NCI-H128 (cell line): ENCODE data around the gene ZNF160.
"Not testable (repeated sequence)": the region's sequence is repeated elsewhere in the genome, so short reads cannot be mapped to it uniquely, and the experiment has no call there.

Experiments
- DNase-seq: peaks from one replicate; lab custom pipeline; 2025; ENCODE audit not compliant: unreplicated experiment; lab: John Stamatoyannopoulos, UW

Gene ZNF160

DNA sequence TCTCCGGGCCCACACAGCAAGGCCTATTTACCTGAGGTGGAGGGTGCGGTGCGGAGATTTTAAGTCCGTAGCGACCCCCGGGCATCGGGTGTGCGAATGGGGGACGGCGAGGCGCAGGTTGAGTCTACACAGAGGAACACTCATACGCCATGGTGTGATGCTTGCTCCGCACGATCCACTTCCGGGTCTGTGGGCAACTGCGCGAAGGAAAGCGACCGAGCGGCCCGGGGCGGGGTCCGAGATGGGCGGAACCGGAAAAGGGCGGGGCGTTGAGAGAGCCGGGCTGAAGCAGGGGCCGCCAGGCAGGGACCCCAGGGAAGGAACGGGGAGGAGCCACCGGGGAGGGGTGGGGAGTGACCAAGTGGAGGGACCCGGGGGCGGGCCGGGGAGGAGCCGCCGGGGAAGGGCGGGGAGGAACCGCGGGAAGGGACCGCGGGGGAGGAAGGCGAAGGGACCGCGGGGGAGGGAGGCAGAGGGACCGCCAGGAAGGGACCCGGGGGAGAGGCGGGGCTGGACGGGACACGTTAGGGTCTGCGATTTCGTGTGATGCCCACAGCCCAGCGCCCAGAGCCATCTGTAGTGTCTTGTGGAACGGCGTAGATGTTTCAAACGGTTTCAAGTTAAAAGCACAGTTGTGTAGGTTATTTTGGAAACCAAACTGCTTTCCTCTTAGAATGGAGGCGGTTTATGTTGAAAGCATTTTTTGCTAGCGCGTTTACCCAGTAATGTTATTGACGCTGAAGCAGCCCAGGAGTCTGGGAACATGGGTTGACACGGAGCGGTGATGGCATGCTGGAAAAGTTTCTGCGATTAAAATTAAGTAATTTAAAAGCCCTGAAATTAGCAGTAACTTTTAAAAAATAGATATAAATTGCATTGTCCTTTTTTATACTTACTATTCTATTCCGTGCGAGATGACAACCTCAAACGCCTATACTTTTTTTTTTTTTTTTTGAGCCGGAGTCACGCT, at the start of gene ZNF160:
Gene ZNF160 (minus strand): TSS at position 189 of the 970 bp plus-strand sequence. CDS start 17,146 bp downstream, outside the sequence.
- peak; percentile 95 for DNase-seq

DNA sequence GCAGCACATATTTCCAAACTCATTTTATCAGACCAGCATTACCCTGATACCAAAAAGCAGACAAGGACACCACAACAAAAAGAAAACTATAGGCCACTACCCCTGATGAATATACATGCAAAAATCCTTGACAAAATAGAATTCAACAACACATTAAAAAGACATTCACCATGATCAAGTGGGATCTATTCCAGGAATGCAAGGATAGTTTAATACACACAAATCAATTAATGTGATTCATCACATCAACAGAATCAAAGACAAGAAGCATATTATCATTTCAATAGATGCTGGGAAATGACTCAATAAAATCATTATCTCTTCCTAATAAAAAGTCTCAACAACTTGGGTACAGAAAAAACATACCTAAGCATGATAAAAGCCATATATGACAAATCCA, 44.4 kb upstream of the ZNF160 start:
- DNase-seq = no peak

DNA sequence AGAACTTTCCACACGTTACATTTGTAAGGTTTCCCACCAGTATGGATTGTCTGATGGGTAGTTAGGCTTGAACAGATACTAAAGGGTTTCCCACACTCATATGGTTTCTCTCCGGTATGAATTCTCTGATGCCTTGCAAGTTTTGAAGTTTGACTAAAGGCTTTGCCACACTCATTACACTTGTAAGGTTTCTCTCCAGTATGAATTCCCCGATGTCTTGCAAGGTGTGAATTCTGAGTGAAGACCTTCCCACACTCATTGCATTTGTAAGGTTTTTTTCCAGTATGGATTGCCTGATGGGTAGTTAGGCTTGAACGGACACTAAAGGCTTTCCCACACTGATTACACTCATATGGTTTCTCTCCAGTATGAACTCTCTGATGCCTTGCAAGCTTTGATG, 37.1 kb upstream of the ZNF160 start:
- DNase-seq = no peak

DNA sequence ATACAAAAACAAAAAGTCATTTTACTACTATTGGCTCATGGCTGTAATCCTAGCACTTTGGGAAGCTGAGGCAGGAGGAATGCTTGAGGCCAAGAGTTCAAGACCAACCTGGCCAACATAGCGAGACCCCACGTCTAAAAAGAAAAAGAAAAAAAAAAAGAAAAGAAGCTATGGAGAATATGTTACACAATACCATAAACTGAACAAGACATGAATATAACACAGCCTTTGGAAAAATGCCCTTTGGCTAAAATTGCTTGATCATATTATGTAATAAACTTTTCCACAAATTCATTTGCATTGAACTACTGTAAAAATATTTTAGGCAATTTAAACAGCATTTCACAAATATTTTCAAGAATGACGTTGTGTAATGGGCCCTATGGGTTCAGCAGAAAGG, 33.2 kb upstream of the ZNF160 start:
- DNase-seq = no peak

DNA sequence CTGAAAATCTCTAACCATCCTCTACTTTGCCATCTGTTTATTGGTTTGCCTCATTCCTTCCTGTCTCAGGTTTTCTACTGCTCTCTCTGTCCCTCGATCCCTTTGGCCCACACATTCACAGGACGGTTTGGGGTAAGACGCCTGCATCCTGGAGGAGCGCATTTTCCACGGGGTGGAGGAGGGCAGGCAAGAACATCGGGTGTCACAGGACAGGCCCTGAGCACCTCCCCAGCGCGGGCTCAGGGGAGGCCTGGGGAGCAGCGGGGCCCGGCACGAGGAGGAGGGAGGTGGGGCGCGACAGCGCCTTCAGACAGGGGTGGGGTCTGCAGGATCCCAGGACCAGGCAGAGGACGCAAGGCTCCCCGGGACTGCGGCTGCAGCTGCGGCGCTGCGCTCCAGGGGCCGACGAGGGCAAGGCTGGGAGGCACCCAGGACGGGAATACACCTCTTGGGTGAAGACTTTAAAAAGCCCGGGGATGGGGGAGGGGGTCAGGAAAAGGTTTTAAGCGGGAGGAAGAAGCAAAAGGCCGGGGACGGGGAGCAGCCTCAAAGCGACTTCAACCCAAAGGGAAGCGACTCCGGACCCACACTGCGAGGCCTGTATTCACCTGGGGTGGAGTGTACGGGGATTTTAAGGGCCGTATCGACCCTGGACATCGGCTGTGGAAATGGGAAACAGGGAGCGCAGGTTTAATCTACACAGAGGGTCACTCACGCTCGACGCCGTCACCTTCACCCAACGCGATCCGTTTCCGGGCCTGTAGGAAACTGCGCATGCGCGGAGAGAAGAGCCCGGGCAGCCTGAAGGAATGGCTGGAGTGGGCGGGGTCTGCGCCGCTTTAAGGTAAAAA, 29.1 kb upstream of the ZNF160 start, which contains the start of gene ZNF415:
Gene ZNF415 (minus strand): TSS at position 770 of the 851 bp plus-strand sequence. CDS start 10,234 bp downstream, outside the sequence.
- DNase-seq = peak; percentile 85

DNA sequence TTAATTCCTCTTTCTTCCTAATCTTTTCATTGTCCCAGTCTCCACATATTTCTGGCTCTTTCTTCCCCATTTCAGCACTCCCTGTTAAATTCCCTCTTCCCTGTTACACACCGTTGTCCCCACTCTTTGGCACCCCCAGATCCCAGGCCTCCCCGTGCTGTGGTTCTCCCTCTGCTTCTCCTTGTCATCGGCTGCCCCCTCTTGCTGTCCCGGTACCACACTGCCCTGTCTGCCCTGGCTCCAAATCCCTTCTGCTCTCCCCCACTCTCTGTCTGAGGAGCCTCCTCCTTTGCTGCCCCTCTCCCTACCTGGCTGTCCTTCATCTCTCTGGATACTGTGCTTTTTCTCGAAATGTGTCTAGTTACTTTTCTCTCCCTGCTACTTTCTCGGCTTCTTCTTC, 28.5 kb upstream of the ZNF160 start:
- DNase-seq = no peak

DNA sequence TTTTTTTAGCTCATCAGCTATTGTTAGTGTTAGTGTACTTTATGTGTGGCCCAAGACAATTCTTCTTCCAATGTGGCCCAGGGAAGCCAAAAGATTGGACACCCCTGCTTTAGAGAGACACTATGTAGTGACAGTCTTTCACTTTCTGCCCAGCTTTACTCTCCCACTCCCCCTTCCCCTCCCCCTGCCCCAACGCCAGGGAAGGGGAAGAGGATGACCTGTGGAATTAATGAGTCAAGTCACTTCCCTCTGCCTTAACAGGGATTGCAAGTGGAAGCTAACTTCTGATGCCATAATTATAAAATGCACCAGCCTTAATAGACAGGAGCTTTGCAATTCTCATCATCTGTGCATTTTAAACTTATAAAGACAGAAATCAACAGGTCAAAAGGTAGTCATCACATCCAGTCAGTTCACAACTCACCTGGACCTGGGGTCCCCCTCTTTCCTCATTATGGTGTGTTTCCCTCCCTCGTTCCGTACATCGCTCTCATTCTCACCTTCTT, 27.9 kb upstream of the ZNF160 start:
- no peak for DNase-seq

DNA sequence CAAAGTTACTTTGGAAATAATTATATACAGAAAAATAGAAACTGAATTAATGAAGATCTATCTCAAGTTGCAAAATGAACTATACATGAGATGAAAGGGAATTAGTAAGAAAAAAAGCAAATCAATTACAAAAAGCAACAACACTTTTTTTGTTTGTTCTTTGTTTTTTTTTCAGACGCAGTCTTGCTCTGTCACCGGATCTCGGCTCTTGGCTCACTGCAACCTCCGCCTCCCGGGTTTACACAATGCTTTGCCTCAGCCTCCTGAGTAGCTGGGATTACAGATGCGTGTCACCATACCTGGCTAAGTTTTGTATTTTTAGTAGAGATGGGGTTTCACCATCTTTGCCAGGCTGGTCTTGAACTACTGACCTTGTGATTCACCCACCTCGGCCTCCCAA, 27.3 kb upstream of the ZNF160 start:
- no peak for DNase-seq

DNA sequence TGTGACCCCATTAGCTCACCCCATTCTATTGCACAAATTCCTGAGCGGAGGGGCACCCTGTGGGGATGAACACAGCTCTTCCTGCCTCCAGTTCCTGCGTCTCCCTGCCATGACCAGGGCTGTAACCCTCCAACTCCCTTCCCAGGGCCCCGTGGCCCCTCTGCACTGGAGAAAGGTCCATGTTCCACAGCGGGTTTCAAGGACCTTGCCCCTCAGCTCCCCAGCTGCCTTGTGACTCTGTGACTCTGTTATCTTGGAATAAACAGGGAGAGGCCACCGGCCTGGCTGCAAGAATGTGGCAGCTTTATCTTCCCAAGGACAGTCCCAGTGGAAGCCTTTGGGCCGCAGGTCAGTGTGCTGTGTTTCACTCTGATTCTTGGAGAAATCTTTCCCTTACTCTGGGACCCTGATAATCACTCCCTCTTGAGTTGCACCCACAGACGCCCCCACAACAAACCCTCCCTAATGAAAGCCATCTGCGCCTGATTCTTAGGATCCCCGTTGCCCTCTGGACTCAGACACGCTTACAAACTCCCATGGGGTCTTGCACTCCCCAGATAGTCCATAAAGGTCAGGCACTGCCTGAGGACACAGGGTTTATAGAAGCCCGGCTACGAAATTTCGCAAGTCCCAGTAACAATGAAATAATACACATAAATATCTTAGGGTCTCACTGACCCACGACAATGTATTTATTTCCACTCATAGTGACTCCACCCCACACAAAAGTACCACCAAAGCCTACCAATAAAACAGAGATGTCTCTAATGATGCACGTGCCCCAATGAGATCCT, 23.7 kb upstream of the ZNF160 start:
- DNase-seq = not testable (repeated sequence)

DNA sequence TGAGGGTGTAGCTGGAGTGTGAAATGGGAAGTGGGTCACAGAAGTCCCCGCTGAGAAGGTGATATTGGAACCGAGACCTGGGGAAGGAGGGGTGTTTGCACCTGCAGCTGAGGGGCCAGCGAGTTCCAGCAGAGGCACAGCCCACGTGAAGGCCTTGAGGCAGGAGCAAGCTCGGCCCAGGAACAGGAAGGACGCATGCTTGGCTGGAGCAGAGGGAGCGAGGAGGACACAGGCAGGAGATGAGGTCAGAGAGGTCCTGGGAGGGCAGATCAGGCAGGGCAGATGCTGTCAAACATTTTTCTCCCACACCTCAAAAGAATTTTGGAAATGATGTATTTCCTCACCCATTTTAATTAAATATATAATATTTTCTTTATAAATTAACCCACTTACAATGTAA, 20.2 kb upstream of the ZNF160 start:
- DNase-seq = no peak

DNA sequence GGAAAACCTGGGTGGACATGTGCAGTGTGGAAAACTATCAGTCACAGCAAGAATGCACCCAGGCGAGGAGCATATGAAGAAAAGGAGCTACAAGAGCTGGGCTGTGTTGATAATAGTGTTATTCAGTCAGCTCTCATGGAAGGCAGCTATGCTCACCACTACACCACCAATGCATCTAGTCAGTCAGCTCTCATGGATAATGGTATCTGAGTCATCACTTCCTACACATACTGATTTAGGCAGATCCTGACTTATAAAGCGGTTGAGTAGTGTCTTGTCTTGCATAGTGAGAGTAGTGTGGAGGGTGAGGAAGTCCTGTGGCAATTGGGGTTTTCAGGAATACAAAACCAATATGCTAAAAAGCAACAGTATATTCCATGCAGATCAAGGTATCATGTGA, 9.1 kb upstream of the ZNF160 start:
- no peak for DNase-seq

DNA sequence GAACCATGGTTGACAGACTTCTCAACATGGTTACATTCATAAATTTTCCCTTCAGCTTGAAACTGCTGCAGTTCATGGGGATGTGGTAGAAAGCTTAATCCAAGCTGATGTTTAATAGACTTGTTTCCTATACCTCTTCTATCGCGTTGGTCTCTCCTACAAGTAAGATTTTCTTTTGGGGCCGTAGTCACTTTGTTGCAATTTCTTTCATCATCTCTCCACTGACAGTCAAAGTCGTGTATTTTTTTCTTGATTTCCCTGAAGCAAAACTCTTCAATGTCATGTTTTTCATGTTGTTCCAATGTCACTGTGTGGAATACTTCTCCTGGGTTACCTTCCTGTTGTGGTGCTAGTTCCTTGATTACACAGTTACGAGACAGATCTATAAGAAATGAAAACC, 6.3 kb upstream of the ZNF160 start:
- DNase-seq = no peak

DNA sequence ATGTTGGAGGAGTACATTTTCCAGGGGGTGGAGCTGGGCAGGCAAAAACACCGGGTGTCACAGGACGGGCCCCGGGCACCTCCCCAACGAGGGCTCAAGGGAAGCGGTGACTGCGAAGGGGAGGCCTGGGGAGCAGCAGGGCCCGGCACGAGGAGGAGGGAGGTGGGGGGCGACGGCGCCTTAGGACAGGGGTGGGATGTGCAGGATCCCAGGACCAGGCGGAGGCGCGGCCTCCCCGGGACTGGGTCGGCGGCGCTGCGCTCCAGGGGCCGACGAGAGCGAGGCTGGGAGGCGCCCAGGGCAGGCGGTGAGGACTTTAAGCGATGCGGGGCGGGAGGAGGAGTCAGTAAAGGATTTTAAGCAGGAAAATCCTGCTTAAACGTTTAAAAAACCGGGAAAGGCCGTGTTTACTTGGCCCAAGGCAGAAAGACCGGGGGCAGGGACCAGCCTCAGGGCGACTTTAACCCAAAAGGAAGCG, 427 bp downstream of the ZNF160 start:
- no peak for DNase-seq

DNA sequence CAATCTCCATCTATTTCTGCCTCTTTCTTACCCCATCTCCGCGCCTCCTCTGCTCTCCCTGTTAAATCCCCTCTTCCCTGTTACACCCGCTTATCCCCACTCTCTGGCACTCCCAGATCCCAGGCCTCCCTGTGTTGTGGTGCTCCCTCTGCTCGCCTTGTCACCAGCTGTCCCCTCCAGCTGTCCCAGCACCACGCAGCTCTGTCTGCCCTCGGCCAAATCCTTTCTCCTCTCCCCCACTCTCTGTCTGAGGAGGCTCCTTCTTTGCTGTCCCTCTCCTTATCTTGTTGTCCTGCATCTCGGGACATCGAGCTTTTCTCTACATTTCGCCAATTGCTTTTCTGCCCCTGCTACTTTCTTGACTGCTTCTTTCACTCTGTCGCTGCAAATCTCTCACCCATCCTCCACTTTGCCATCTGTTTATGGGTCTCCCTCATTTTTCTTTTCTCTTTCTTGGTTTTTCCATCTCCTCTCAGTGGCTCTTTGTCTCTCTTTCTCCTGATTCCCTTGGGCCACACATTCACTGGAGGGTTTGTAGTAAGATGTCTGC, 941 bp downstream of the ZNF160 start:
- no peak for DNase-seq

DNA sequence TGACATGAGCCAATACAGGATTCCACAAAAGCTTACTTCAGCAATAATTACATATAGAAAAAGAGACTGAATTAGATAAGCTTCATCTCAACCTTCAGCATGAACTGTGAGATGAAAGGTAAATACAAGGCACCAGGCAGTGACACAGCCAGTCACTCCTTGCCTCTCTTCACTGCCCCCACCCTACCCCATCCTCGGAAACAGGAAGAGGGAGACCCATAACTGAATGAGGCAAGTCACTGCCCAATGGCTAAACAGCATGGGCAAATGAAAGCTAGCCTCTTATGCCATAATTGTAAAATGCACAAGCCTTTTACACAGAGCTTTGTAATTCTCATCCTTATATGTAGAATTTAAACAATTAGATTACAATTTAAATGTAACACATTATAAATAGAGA, 1.7 kb downstream of the ZNF160 start:
- DNase-seq = no peak

DNA sequence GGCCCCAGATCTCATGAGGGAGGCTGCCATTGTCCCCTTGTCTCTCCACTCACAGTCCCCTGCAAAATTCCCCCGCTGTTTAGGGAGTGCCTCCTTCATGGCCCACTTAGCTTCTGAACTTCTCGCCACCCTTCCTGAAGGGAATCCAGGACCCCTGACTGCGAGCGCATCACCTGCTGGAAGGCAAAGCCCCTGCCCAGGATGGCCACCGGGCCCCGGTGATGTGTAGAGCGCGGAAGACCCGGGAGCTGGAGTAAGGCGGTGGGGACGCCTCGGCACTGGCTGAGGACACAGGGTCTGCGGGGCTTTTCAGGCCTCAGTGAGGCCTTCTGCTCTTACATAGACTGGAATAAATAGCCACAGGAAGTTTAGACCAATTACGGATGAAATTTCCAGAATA, 4.7 kb downstream of the ZNF160 start:
- DNase-seq = not testable (repeated sequence)

DNA sequence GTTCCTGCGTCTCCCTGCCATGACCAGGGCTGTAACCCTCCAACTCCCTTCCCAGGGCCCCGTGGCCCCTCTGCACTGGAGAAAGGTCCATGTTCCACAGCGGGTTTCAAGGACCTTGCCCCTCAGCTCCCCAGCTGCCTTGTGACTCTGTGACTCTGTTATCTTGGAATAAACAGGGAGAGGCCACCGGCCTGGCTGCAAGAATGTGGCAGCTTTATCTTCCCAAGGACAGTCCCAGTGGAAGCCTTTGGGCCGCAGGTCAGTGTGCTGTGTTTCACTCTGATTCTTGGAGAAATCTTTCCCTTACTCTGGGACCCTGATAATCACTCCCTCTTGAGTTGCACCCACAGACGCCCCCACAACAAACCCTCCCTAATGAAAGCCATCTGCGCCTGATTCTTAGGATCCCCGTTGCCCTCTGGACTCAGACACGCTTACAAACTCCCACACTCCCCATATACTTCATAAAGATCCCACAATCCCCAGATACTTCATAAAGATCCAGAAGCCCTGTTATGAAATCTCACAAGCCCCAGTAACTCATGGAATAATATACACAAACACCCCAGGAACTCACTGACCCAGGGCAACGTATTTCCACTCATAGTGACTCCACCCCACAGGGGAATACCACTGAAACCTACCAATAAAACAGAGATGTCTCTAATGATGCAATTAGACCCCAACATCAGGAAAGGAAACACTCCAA, 6.1 kb downstream of the ZNF160 start:
- DNase-seq = not testable (repeated sequence)

DNA sequence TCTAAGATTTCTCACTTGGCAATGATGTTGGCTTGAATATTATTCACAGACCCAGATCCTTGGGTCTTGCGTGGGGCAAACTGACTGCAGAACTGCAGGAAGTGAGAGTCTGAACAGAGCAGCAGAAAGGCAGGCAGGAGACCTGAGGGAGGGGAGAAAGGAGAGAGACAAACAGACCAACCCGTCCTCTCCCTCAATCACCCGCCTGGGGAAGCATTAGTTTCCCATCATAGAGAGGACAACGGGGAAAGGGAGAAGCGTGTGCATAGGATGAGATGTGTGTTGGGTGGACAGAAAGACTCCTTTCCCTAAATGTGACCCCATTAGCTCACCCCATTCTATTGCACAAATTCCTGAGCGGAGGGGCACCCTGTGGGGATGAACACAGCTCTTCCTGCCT, 6.6 kb downstream of the ZNF160 start:
- not testable (repeated sequence) for DNase-seq

DNA sequence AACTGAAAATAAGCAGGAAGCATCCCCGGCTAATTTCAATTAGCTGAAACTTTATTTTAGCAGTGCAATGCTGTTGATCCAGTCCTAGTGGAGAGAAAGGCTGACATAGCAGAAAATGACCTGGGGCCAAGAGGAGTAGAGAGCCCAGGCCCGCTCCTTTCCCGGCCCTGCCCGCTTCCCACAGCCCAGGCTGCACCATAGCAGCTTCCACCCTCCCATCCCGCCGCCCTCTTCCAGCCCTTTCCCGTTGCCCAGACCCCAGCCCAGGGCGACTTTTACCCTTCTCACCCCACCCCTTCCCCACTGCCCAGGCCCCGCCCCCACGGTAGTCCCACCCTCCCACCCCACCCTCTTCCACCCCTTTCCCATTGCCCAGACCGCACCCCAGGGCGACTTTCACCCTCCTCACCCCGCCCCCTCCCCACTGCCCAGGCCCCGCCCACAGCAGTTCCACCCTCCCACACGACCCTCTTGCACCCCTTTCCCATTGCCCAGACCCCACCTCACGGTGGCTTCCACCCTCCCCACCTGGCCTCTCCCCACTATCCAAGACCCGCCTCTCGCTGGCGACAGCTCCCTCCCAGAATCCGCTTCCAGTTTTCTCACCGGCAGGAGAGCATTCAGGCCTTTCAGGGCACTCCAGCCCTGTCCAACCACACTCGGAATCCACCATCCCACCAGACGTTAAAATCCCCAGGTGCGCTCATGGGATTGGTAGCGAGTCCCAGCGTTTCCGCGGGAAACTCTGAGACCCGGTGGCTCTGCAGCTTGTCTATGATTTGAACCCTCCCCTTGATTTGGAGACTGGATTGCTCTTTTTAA, 8.3 kb downstream of the ZNF160 start:
- DNase-seq = no peak
